NCI-H1417 (cell line): ENCODE results near the gene MAPKAPK2.
A peak's percentile ranks its signal among the peaks of the same experiment; 100 is the strongest.
"Not testable (repeated sequence)": the region's sequence is repeated elsewhere in the genome, so short reads cannot be mapped to it uniquely, and the experiment has no call there.

ENCODE experiments used
- DNase-seq, 3 experiments: peaks; one replicate each; lab custom pipeline; 2025; lab: John Stamatoyannopoulos, UW

MAPKAPK2 gene

GRCh38 chr1:206684478-206685333, at the start of gene MAPKAPK2:
Gene MAPKAPK2 (plus strand): TSS chr1:206684905. CDS start chr1:206685230, 325 bp downstream.
- DNase-seq, result peak; percentile 73 to 85 (median 77)

GRCh38 chr1:206635080-206635977, 49.4 kb upstream of the MAPKAPK2 start, which contains the start of gene DYRK3:
Gene DYRK3 (plus strand): TSS chr1:206635536. CDS start chr1:206635704, 168 bp downstream.
- peak; percentile 95 to 99 (median 96) for DNase-seq

GRCh38 chr1:206635978-206636345, 48.7 kb upstream of the MAPKAPK2 start:
- DNase-seq, result peak in 2 of 3 experiments; percentile 51 to 78

- DNase-seq, result peak in 1 of 3 experiments; percentile 31
These were observed 48.0 kb upstream of the MAPKAPK2 start for GRCh38 chr1:206636671-206637070.

GRCh38 chr1:206637605-206638004, 47.1 kb upstream of the MAPKAPK2 start:
- DNase-seq, result no peak

GRCh38 chr1:206642074-206642473, 42.6 kb upstream of the MAPKAPK2 start:
- not testable (repeated sequence) for DNase-seq

- DNase-seq, result no peak
These were observed 41.5 kb upstream of the MAPKAPK2 start for GRCh38 chr1:206643118-206643698.

GRCh38 chr1:206646504-206646903, 38.2 kb upstream of the MAPKAPK2 start:
- DNase-seq, result no peak

- DNase-seq, result no peak
These were observed 37.5 kb upstream of the MAPKAPK2 start for GRCh38 chr1:206647224-206647623.

- DNase-seq, result no peak
These were observed 35.3 kb upstream of the MAPKAPK2 start for GRCh38 chr1:206649261-206649921.

- no peak for DNase-seq
These were observed 33.7 kb upstream of the MAPKAPK2 start for GRCh38 chr1:206651014-206651413.

- no peak for DNase-seq
These were observed 32.5 kb upstream of the MAPKAPK2 start for GRCh38 chr1:206651958-206652890.

- no peak for DNase-seq
These were observed 30.8 kb upstream of the MAPKAPK2 start for GRCh38 chr1:206653715-206654459.

- DNase-seq, result no peak
These were observed 29.9 kb upstream of the MAPKAPK2 start for GRCh38 chr1:206654828-206655227.

GRCh38 chr1:206655471-206655882, 29.2 kb upstream of the MAPKAPK2 start:
- DNase-seq, result peak in 1 of 3 experiments; percentile 60

- DNase-seq, result no peak
These were observed 27.8 kb upstream of the MAPKAPK2 start for GRCh38 chr1:206656936-206657335.

GRCh38 chr1:206657751-206658150, 27.0 kb upstream of the MAPKAPK2 start:
- no peak for DNase-seq

GRCh38 chr1:206658264-206658980, 26.3 kb upstream of the MAPKAPK2 start:
- DNase-seq, result no peak

GRCh38 chr1:206658981-206659273, 25.8 kb upstream of the MAPKAPK2 start:
- DNase-seq, result no peak
